Esophagus mucosa (tissue), 1 donor: ENCODE data around the gene DDAH2. TPM values are rescaled to one million over a fixed set of nuclear protein-coding genes. Genes with fewer than 3 reads are reported as not detected.

Experiments used
- ATAC-seq: fragments of 200-7000 bp; cut with Tn5 transposase; one replicate; pipeline ENCODE4 v1.9.1; 2020
- total RNA-seq: library from RNA; stranded (reverse); gene quantifications from one replicate; pipeline ENCODE4 v1.2.4, GENCODE V29; 2023
- donor health status: DM: yes; HTN: yes; CAD: no.

The DDAH2 gene
- total RNA-seq, 1 donor from 2014 or later: 15.3 TPM

DNA sequence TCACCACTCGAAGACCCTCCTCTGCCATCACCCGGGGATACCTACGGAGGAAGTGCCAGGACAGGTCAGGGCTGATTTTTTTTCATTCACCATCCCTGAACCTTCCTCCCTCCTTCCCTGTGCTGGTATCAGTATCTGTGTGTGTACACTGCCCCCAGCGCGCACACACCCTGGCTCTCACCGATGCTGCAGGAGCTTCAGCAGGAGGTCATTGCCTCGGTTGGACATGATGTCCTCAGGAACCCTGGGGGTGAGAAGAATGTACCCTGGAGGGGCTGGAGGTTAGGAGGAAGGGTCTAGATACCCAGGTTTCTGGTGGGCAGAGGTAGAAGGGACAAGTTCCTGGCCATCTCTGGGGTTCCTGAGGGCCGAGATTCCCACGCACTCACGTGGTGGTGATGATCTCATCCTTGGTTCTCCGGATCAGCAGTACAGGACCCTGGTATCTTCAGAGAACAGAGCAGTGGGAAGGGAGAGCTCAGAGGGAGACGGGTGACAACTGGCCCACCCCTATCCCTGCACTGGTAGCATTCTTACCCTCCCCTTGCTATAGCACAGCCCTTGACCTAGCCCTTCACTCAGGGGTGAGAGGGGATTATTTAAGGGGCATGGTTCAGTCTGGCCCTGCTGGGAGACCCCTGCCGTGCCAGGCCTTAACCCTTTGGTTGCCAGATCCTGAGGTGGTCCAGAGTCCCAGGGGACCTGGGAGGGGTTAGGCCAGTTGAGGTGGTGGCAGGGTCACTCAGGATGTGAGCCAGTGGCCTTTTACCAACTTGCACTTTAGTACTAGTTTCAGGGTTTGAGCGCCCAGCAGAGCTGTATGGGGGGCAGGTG, 41.0 kb downstream of the DDAH2 start:
- no peak for ATAC-seq

DNA sequence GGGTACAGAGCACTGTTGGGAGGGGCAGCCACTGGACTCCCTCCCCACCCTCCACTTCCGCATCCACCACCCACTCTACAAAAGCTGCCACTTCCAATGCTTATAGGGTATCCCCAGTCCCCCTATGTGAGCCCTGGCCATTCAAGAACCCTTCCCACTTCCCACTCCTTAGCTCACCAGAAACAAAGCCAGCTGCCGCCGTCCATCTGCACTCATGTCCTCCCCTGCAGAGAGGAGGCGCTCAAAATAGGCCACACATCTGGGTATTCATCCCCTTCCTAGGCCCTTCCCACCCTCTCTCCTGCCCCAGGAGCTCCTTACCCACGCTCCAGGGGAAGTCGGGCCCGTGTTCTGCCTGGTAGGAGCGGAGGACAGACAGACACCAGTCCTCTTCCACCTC, 41.8 kb downstream of the DDAH2 start:
- no peak for ATAC-seq

DNA sequence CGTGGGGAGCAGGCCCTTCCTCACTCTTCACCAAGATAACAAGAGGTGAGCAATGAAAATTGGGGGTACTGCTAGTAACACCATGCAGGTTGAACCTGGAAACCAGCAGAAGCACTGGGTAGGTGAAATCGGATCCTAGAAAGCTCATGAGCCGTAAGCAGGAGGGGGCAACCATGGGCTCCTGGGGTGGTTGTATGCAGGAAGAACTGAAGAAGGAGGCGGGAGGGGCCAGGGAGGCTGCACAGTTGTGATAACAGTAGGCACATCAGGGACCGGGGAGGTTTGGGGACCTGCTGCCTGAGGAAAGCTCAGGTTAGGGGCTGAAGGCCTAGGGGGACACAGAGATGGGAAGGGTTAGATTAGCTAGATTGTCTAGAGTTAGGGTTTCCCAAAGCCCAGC, 42.6 kb downstream of the DDAH2 start:
- no peak for ATAC-seq

GRCh38 chr6:31683591-31683990, 45.5 kb downstream of the DDAH2 start:
- no peak for ATAC-seq

DNA sequence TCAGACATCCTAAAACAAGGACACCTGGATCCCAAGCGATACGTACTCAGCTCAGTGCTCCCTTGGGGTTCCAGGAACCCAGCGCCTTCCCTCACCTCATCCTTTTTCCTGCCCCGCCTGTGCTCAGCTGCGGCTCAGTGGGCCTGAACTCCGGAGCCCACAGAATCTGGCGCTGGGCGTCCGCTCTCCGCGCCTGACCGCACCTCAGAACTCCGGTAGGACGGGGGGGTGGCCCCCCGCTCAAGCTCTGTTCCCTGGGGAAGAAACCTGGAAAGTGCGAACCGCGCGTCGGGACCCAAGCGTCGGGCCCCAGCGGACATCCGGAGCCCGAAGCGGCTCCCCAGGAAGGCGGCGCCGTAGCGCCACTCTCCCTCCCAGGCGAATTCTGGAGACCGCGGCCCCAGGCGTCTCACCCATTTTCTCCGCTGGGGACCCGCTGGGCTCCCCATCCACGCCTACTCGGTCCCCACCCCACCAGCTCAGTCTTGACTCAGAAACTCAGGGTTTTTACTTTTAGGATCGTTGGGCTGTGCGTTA, 47.9 kb downstream of the DDAH2 start:
- peak; percentile 39 for ATAC-seq

DNA sequence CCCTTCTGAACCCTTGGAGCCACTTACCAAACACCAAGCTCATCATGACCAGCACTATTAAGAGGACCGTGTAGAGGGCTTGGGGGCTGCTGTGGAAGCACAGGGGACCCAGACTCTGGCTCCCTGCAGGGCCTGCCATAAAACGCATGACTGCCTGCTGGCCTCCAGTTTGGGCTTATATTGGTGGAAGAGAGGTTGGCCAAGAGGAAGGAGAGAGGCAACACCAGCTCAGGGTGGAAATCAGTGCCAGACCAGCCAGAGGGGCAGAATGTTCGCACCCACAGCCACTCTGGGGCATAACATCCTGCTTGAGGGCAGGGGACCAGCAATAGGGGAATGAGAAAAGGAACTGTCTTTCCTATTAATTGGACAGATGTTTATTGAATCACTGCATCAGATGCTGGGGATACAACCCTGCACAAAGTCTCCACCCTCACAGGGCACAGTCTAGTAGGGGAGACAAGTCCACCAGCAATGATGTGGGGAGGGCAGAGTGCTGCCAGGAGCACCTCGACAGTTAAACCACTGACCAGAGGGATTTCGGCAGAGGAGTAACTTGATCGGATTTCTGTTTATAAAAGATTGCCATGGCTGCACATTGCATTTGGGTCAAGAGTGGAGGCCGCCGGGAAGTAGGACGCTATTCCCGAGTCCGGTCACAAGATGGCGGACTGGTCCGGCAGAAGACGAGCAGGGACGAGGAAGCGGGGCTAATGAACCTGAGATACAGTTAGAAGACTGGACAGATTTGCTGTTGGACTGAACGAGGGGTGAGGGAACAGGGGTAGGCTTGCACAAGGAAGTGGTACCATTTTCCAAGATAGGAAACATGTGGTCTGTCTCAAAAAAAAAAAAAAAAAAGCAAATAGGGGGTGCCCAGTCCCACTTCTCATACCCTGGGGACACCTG, 48.6 kb downstream of the DDAH2 start, which contains the start of gene LY6G5C:
TSS of gene LY6G5C (minus strand) at position 842 of the 909 bp plus-strand sequence. CDS start at position 148, 694 bp downstream.
- peak; percentile 78 for ATAC-seq

GRCh38 chr6:31677955-31678354, 51.1 kb downstream of the DDAH2 start:
- ATAC-seq: no peak

Other genes with a start within 250 kb of the DDAH2 start
- 0.92 TPM for gene MICB, start 231.2 kb downstream of the DDAH2 start, total RNA-seq
- not detected for gene MCCD1, start 200.3 kb downstream of the DDAH2 start, total RNA-seq
- 174 TPM for gene DDX39B, start 187.3 kb downstream of the DDAH2 start, total RNA-seq
- not detected for gene ATP6V1G2, start 182.7 kb downstream of the DDAH2 start, total RNA-seq
- gene NFKBIL1, start 181.7 kb downstream of the DDAH2 start, total RNA-seq: 13.9 TPM
- not detected for gene LTA, start 157.0 kb downstream of the DDAH2 start, total RNA-seq
- 0.24 TPM for gene TNF, start 153.7 kb downstream of the DDAH2 start, total RNA-seq
- gene LTB, start 146.9 kb downstream of the DDAH2 start, total RNA-seq: 1.1 TPM
- gene LST1, start 143.0 kb downstream of the DDAH2 start, total RNA-seq: 2.4 TPM
- gene NCR3, start 136.3 kb downstream of the DDAH2 start, total RNA-seq: 0.28 TPM
- gene AIF1, start 114.1 kb downstream of the DDAH2 start, total RNA-seq: 3.3 TPM
- gene PRRC2A, start 108.6 kb downstream of the DDAH2 start, total RNA-seq: 103 TPM
- 143 TPM for gene BAG6, start 76.6 kb downstream of the DDAH2 start, total RNA-seq
- 1.6 TPM for gene APOM, start 73.4 kb downstream of the DDAH2 start, total RNA-seq
- gene C6orf47, start 68.5 kb downstream of the DDAH2 start, total RNA-seq: 18.1 TPM
- 8.2 TPM for gene GPANK1, start 64.3 kb downstream of the DDAH2 start, total RNA-seq
- 108 TPM for gene CSNK2B, start 63.2 kb downstream of the DDAH2 start, total RNA-seq
- 2.6 TPM for gene LY6G5B, start 59.3 kb downstream of the DDAH2 start, total RNA-seq
- 0.72 TPM for gene LY6G5C, start 48.2 kb downstream of the DDAH2 start, total RNA-seq
- 28.3 TPM for gene ABHD16A, start 26.0 kb downstream of the DDAH2 start, total RNA-seq
- gene LY6G6F, start 22.4 kb downstream of the DDAH2 start, total RNA-seq: not detected
- not detected for gene LY6G6D, start 14.0 kb downstream of the DDAH2 start, total RNA-seq
- gene LY6G6C, start 7.6 kb downstream of the DDAH2 start, total RNA-seq: 10.8 TPM
- 1.1 TPM for gene MPIG6B, start 5.9 kb downstream of the DDAH2 start, total RNA-seq
- 372 TPM for gene CLIC1, start 7.2 kb upstream of the DDAH2 start, total RNA-seq
- 12.0 TPM for gene MSH5, start 10.7 kb upstream of the DDAH2 start, total RNA-seq
- gene SAPCD1, start 33.4 kb upstream of the DDAH2 start, total RNA-seq: 0.64 TPM
- 1.6 TPM for gene VWA7, start 48.0 kb upstream of the DDAH2 start, total RNA-seq
- gene VARS1, start 66.5 kb upstream of the DDAH2 start, total RNA-seq: 79.8 TPM
- 45.0 TPM for gene LSM2, start 77.7 kb upstream of the DDAH2 start, total RNA-seq
- gene HSPA1L, start 86.0 kb upstream of the DDAH2 start, total RNA-seq: 0.44 TPM
- 56.6 TPM for gene HSPA1A, start 86.2 kb upstream of the DDAH2 start, total RNA-seq
- 92.9 TPM for gene HSPA1B, start 98.4 kb upstream of the DDAH2 start, total RNA-seq
- gene NEU1, start 133.5 kb upstream of the DDAH2 start, total RNA-seq: 17.9 TPM
- 2.9 TPM for gene SLC44A4, start 149.7 kb upstream of the DDAH2 start, total RNA-seq
- gene EHMT2, start 168.4 kb upstream of the DDAH2 start, total RNA-seq: 28.2 TPM
- gene ZBTB12, start 172.8 kb upstream of the DDAH2 start, total RNA-seq: 2.0 TPM
- gene C2, start 198.4 kb upstream of the DDAH2 start, total RNA-seq: 2.9 TPM
- 36.1 TPM for gene CFB, start 216.8 kb upstream of the DDAH2 start, total RNA-seq
- 57.7 TPM for gene NELFE, start 229.7 kb upstream of the DDAH2 start, total RNA-seq
- gene SKIC2, start 229.9 kb upstream of the DDAH2 start, total RNA-seq: 31.3 TPM
- gene DXO, start 242.8 kb upstream of the DDAH2 start, total RNA-seq: 10.6 TPM